Measurements from ENCODE around the gene RPH3AL.
A peak's percentile ranks its signal among the peaks of the same experiment; 100 is the strongest.

RPH3AL gene

DNA sequence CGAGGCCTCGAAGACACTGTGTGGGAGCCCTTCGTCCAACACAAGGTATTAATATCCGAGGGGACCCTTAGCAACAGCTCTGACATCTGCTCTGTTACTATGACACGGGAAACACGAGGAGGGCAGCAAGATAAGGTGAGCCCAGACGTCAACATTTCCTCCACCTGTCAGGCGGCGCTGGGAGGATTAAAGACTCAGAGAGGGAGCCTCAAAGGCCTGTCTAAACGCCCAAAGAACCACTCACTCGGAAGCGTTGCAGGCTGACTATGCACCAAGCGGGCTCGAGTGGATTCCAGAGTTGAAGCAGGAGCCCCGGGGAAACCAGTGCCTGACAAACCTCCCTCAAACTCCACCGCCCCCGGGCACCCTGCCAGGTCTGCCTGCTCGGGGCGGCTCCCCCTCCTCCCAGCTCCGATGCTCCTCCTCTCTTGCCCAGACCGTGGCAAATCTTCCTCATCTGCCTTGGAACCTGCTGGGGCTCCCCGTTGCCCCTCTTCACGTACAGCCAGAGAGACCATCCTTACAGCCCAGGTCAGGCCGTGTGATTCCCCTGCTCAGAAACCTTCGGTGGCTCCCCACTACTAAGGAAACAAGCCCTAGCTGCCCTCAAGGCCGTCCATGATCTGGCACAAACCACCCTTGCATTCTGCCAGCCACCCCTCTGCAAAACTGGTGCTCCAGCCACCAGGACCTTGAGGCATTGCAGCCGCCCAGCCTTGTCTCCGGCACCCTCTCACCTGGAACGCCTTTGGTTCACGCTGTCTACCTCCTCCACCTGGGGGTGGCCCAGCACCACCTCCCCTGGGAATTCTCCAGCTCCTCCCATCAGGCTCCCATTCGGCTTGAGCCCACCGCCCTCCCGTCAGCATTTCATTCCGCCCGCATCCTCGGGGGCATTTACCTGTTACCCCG is 16.2 kb downstream of the RPH3AL start:
- DNase-seq: peak; percentile 25

DNA sequence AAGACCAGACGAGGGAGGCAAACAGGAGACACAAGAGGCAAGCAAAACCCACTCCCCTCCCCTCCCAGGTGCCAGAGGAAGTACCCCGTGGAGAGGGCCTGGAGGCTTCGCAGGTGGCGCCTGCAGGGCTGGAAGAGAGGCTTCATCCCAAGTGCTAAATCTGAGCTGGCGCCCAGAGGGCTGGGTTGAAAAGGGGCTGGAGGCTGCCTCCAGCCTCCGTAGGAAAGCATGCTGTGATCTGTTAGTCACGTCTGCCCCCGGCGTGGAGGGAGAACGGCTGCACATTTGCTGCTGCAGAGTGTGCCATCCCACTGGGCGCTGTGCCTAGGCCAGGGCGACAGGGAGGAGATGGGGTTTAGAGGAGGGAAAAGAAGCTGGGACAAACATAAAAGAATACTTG is 16.9 kb downstream of the RPH3AL start:
- no peak for DNase-seq

GRCh38 chr17:334974-335481 is 17.6 kb downstream of the RPH3AL start:
- no peak for DNase-seq

DNA sequence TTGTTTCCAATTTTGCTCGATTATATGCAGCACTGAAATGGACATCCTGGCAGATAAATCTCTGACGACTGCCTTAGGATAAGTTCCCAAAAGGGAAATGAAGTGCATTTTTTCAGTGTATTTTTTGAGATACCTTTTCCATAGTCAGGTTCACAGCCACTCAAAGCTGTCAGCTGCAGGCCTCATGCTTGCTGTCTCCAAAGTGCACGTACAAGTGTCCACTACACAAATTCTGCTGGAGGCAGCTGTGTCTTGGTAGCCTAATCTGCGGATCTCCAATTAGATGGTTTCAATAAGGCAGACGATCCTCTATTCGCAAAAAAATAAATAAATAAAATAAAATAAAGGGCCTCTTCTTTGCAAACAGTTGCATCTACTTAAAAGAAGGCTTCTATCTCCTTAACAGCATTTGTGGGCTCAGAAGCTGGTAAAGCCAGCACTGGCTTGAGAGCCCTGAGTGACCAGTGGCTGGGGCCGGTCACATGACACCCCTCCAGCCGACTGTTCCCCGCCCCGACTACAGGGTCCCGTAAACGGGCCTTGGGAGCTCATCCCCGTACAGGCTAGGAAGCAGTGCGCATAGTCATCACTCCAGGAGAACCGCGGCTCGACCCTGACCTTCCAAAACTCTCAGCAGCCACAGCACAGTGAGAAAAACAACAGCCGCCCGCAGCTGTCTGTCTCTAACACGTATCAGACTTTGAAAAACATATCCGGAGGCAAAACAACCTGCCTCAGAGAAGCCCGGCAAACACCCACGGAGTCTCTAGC is 18.8 kb downstream of the RPH3AL start:
- DNase-seq: no peak

DNA sequence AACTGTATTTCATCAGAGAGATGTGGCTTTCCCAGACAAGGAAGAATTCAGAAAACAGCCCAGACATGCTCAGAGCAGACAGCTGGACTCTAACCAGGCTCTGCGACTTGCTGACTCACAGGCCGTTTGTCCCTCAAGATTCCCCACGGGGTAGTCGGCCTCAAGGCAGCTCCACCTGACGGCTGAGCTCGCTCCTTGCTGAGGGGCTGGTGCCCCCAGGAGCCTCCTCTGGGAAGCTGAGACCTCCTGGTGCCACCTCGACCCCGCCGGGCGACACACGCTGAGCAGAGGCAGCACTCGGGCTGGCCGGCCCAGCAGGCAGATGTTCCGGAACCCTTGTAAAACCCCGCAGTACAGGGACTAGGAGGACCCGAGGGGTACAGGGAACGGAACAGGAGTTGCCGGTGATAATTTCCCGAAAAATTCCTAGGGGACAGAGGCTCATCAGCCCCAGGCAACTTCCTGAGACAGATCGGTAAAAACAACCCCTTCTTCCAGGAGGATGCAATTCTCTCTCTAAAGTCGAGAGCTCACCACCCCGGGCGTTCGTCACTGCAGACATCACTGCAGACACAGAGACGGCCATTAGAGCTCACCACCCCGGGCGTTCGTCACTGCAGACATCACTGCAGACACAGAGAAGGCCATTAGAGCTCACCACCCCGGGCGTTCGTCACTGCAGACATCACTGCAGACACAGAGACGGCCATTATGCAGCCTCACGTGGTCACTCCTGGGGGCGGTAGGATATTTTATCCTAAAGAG is 19.9 kb downstream of the RPH3AL start:
- DNase-seq: peak; percentile 61

DNA sequence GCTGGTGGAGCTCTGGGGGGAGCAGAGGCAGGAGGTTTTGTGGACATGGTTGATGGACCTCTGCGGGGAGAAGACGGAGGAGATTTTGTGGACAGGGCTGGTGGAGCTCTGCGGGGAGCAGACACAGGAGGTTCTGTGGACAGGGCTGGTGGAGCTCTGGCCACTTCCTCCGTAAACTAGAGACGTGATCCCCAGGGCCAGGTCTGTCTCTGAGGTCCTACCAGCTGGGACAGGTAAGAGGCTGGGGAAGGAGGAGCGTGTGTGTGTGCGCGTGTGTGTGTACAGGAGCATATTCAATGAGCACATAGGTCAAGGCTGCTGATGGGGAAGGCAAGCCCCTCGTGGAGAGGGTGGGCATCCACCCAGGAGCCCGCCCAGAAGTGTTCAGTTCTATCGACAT is 20.6 kb downstream of the RPH3AL start:
- no peak for DNase-seq

DNA sequence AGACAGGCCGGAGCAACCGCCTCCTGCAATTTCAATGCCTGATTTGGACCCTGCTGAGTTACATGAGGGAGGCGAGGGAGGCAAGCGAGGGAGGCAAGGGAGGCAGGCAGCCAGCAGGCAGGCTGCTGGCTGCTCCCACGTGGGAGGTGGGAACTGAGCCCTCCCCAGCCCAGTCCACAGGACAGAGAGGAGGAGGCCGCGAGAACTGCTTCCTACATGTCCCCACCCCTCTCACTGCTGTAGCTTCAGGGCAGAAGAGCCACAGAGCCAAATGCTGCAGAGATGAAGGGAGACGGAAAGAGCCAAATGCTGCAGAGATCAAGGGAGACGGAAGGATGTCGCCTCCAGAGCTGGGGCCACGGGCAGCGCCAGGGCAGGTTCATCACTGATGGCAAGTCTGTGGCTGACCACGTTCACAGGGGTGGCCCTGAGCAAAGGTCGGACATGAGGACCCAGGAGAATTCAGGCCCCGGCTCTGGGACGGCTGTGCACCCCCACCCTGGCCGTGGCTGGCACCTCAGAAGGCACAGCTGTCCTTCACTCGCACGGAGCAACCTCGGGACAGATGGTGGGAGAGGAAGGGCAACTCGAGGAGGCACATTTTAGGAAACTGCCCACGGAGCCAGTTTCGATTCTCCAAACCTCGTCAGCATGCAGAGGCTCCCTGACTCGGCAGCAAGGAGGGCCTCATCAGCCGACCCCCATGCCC is 21.5 kb downstream of the RPH3AL start:
- DNase-seq: no peak

- DNase-seq: no peak
These were observed 22.7 kb downstream of the RPH3AL start for GRCh38 chr17:329784-330420.

DNA sequence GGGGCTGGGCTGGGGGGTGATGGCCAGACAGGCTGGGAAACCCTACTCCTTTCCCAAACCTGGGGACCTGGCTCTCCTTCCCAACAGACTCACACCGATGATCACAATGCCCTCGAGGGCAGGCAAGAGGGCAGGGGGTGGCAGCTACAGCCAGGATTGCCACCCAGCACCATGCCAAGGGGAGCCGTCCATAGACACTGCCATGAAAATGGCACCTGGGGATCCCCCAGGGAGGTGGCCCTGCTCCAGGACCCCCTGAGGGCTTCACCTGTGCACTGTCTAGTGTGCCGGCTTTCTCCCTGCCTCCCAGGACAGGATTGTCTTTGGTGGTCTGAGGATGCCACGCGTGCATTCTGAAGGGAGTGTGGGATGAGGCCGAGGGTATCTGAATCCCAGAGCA is 24.6 kb downstream of the RPH3AL start:
- no peak for DNase-seq

GRCh38 chr17:327296-327695 is 25.3 kb downstream of the RPH3AL start:
- no peak for DNase-seq

DNA sequence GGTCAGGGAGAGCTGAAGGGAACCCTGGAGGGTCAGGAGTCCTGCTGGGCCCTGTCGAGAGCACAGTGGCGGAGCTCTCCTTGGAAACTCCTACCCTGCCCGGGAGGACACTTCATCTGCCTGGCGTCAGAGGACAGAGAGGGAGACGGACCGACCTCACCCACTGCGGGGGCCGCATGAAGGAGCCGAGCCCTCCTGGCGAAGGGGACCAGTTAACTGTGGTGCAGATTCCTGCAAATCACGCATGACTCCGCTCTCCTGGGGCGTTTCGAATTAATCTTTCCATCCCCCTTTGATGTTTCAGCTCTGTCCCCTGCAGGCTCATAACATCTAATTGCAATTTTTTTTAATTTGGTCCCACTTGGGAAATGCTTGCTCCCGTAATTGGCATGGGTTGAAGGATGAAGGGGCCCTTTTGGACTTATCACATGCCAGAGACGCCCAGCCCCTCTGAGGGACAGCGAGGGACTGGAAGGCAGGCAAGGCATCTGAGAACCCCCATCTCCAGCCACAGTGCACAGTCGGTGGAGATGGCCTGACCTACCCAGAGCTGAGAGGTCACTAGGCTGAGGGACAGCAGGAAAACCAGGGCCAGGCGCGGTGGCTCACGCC is 26.5 kb downstream of the RPH3AL start:
- DNase-seq: no peak

DNA sequence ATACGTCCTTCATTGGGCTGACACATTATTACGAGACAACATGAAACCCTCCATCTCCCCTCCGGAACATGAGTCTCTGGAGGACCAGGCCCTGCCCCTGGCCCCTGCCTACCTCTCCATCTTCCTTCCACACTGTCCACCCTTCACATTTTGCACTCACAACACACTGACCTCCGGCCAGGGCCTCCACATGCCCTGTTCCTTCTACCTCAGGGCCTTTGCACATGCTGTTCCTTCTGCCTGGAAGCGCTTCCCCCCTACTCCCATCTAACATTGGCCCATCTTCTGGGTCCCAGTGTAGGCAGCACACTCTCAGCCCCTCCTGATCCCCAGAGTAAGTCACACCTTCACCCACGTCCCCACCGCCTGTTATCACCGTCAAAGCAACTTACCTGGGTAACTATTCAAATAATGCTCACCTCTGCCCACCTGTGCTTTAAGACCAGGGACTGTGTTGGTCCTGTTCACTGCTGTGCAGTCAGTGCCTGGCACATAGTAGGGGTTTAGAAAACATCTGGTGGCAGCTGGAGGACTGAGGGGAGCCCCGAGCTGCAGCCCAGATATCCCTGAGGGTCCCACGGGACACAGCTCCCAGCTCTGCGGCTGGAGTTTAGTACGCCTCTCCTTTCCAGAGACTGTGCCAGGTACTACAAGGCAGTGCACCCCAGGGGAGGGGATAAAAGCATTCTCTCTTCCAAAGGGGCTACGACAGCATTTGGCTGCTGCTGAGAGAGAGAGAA is 27.2 kb downstream of the RPH3AL start:
- DNase-seq: no peak

- no peak for DNase-seq
These were observed 28.7 kb downstream of the RPH3AL start for GRCh38 chr17:323721-324571.

GRCh38 chr17:323181-323580 is 29.4 kb downstream of the RPH3AL start:
- no peak for DNase-seq

- DNase-seq: no peak
These were observed 30.4 kb downstream of the RPH3AL start for GRCh38 chr17:322006-322780.

DNA sequence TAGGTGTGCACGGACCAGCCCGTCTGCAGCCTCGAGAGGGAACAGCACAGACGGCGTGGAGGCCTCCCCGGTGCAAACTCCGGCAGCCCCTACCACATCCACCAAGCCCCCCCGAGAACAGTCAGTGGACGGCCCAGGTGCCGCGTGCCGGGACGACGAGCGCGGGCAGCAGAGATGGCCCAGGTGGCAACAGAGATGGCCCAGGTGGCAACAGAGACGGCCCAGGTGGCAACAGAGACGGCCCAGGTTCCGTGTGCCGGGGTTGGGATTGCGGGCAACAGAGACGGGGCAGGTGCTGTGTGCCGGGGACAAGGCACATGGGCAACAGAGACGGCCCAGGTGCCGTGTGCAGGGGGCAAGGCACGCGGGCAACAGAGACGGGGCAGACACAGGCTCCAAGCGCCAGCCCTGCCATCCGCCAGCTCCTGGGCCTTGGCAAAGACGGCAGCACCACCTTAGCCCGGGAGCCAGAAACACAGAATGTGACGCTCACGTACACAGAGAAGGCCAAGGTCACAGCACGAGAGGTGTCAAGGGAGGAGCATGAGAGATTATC is 31.1 kb downstream of the RPH3AL start:
- DNase-seq: no peak

DNA sequence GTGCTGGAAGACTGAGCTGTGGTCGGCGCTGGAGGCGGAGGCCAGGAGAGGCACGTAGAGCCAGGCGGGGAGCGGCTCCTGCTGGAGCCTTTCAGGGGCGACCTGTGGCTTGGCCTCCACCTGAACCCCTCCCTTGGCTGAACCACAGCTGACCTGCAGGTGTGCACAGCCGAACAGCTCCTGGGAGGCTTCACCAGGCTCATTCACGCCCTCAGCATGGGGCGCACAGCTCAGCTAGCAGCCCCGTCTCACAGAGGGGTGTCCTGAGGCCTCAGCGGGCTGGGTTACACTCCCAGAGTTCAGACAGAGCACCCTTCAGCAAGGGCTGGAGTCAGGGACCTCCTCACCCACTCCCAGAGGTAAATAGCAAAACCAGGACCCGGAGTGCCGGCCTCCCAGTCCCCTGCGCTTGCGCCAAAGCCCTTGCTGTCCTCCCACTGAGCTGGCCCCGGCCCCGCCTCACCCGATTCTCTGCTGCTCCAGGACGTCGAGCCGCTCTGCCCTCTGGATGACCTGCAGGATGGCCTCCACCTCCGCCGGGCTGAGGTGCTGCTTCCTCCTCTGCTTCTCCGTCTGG is 31.7 kb downstream of the RPH3AL start:
- no peak for DNase-seq

DNA sequence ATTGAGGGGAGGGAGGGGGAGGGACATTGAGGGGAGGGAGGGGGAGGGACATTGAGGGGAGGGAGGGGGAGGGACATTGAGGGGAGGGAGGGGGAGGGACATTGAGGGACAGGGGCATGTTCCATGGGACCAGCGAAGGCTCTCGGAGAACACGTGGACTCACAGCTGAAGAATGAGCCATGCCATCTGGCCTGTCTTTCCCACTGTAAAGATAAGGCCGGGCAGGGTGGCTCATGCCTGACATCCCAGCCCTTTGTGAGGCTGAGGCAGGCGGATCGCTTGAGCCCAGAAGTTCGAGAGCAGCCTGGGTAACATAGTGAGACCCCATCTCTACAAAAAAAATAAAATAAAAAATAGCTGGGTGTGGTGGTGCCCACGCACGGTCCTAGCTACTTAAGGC is 32.5 kb downstream of the RPH3AL start:
- DNase-seq: no peak

All from fibroblast of skin of scalp (primary cell).